NCI-H1417 (cell line): ENCODE results near the gene TLE4.
A peak's percentile ranks its signal among the peaks of the same experiment; 100 is the strongest.

ENCODE experiments used
- DNase-seq, 3 experiments: peaks; one replicate each; lab custom pipeline; 2025; lab: John Stamatoyannopoulos, UW

Gene TLE4

GRCh38 chr9:79572032-79572607 is 355 bp downstream of the TLE4 start:
- peak in 2 of 3 experiments; percentile 76 to 78 for DNase-seq

GRCh38 chr9:79572608-79573411 is 1.0 kb downstream of the TLE4 start:
- DNase-seq = peak; percentile 33 to 78 (median 76)

GRCh38 chr9:79573412-79573923 is 1.7 kb downstream of the TLE4 start:
- peak in 2 of 3 experiments; percentile 34 to 72 for DNase-seq

- DNase-seq = peak in 1 of 3 experiments; percentile 51
Measured at GRCh38 chr9:79574136-79574535, 2.4 kb downstream of the TLE4 start.

GRCh38 chr9:79574781-79575180 is 3.0 kb downstream of the TLE4 start:
- DNase-seq = peak in 1 of 3 experiments; percentile 35

- peak in 1 of 3 experiments; percentile 13 for DNase-seq
Measured at GRCh38 chr9:79575547-79575946, 3.8 kb downstream of the TLE4 start.

- DNase-seq = no peak
Measured at GRCh38 chr9:79577969-79578723, 6.4 kb downstream of the TLE4 start.

- no peak for DNase-seq
Measured at GRCh38 chr9:79578891-79579290, 7.1 kb downstream of the TLE4 start.

- no peak for DNase-seq
Measured at GRCh38 chr9:79579624-79580023, 7.9 kb downstream of the TLE4 start.

GRCh38 chr9:79580055-79580454 is 8.3 kb downstream of the TLE4 start:
- DNase-seq = no peak

- peak in 2 of 3 experiments; percentile 4 to 55 for DNase-seq
Measured at GRCh38 chr9:79581388-79581787, 9.6 kb downstream of the TLE4 start.

- DNase-seq = no peak
Measured at GRCh38 chr9:79581794-79582193, 10.0 kb downstream of the TLE4 start.

- DNase-seq = no peak
Measured at GRCh38 chr9:79583952-79584654, 12.3 kb downstream of the TLE4 start.

GRCh38 chr9:79584655-79584982 is 12.9 kb downstream of the TLE4 start:
- no peak for DNase-seq

GRCh38 chr9:79588488-79589223 is 16.9 kb downstream of the TLE4 start:
- DNase-seq = no peak

GRCh38 chr9:79591458-79591857 is 19.7 kb downstream of the TLE4 start:
- no peak for DNase-seq

GRCh38 chr9:79592726-79593493 is 21.1 kb downstream of the TLE4 start:
- DNase-seq = no peak

- DNase-seq = no peak
Measured at GRCh38 chr9:79598562-79599345, 27.0 kb downstream of the TLE4 start.

GRCh38 chr9:79600466-79600865 is 28.7 kb downstream of the TLE4 start:
- no peak for DNase-seq
